ENCODE measurements around the gene SNHG17. TPM values are rescaled to one million over a fixed set of nuclear protein-coding genes. Genes with fewer than 3 reads are reported as not detected.
A peak's percentile ranks its signal among the peaks of the same experiment; 100 is the strongest.

Gene SNHG17
- total and polyA plus RNA-seq, 2 of the 4 experiments (the other 2 are of a cell fraction): 5.4 to 38.2 TPM

DNA sequence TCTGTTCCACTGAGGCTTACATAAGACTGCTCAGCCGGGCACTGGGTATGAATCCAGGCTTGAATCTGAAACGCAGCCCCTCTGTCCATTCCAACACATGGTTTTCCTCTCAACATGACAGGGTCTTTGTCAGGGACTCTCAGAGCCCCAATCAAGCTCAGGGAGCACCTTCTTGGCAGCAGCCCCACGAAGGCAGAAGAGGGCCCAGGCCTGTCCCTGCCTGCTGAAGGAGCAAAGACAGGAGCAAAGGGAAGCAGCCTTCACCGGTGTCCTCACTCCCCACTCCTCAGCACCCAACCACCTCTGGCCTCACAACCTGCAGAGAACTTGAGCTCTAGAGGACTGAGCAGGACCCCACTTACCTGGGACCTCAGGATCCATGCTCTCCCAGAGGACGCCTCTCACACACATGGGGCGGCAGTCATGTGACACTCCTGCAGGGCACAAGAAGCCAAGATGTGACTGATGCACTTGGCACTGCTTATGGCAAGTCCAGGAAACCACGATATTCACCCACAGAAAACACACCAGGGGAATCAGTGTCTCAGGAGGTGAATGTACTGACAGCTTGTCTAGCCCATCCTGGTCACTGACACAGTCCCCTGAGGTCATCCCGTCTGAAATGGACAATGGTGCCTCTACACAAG, 4.3 kb downstream of the SNHG17 start:
- ATAC-seq (ENCODE audit: low read depth): no peak
- H2BK20ac ChIP-seq (ENCODE audit: low read depth, low read length): no peak overlapping the region
- no peak overlapping the region for H2BK15ac ChIP-seq (ENCODE audit: low read depth, low read length)
- no peak overlapping the region for H4K91ac ChIP-seq (ENCODE audit: insufficient read depth, low read depth, low read length)
- in situ Hi-C loops (cut with MboI; ENCODE audit: low sequenced_read_pairs) (no loop called here), intact Hi-C loops (cut with micrococcal nuclease) (no loop called here), dilution Hi-C loops (cut with HindIII; ENCODE audit: low sequenced_read_pairs, unreplicated experiment) (no loop called here)
- no peak overlapping the region for H3K4ac ChIP-seq (ENCODE audit: low read depth, low read length)
- H3K79me1 ChIP-seq (ENCODE audit: low read depth in 1 of 2, low read length in 2 of 2): peaks cover 14 to 84% of the 10 kb centered on the region in 2 experiments; a peak in 3 of 4 replicates
- H2AK9ac ChIP-seq (replicated peaks; ENCODE audit: low read depth, low read length, poor library complexity): no peak overlapping the region
- no peak overlapping the region for H3K14ac ChIP-seq (replicated peaks; ENCODE audit: low read depth, low read length)
- H3K4me3 ChIP-seq (ENCODE audit: insufficient read depth, low read depth, low read length): no peak overlapping the region
- no peaks in the 10 kb centered on the region for H3K27me3 ChIP-seq (ENCODE audit: control insufficient read depth, insufficient read depth, low read length)
- no peak overlapping the region for H2AK5ac ChIP-seq (ENCODE audit: low read depth, low read length)
- no peak overlapping the region for H3K9ac ChIP-seq (ENCODE audit: low read depth, low read length)
- H3K56ac ChIP-seq (ENCODE audit: extremely low read depth, insufficient read depth, low read length): no peak overlapping the region
- H3K9me3 ChIP-seq (ENCODE audit: control insufficient read depth, insufficient read depth, low read length): no peaks in the 10 kb centered on the region
- H3K18ac ChIP-seq (ENCODE audit: low read depth, low read length): no peak overlapping the region
- peaks cover 30% of the 10 kb centered on the region for H3K9me1 ChIP-seq (ENCODE audit: insufficient read depth, low read length)
- peaks cover 19% of the 10 kb centered on the region for H3K4me1 ChIP-seq (ENCODE audit: control insufficient read depth, insufficient read depth, low read length)
- no peak overlapping the region for H2BK120ac ChIP-seq (ENCODE audit: low read depth, low read length)
- no peak overlapping the region for H4K5ac ChIP-seq (ENCODE audit: low read depth, low read length)
- no peak overlapping the region for H3K27ac ChIP-seq (ENCODE audit: insufficient read depth, low read length)
- H3K36me3 ChIP-seq (ENCODE audit: control insufficient read depth, insufficient read depth, low read length): peaks cover 70% of the 10 kb centered on the region
- POLR2A ChIA-PET (ENCODE audit: unreplicated experiment): no interaction called here
- H4K20me1 ChIP-seq (ENCODE audit: insufficient read depth, low read length): peaks cover 82% of the 10 kb centered on the region
- BruUV-seq (replicated peaks): no TSS peak
- H2AFZ ChIP-seq (replicated peaks; ENCODE audit: low read length, poor library complexity): no peak overlapping the region
- no peak overlapping the region for H4K8ac ChIP-seq (ENCODE audit: low read depth in 2 of 2, low read length in 2 of 2)
- TF ChIP-seq RCOR1 (IDR thresholded peaks at IDR 0.05; ENCODE audit: insufficient replicate concordance, low read length): no peak
- TF ChIP-seq, protein P1, sequence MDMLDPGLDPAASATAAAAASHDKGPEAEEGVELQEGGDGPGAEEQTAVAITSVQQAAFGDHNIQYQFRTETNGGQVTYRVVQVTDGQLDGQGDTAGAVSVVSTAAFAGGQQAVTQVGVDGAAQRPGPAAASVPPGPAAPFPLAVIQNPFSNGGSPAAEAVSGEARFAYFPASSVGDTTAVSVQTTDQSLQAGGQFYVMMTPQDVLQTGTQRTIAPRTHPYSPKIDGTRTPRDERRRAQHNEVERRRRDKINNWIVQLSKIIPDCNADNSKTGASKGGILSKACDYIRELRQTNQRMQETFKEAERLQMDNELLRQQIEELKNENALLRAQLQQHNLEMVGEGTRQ (IDR thresholded peaks at IDR 0.05; ENCODE audit: low read depth, low read length): peak; percentile 10; the same call in 1 of the 2 replicates
- CTCF ChIA-PET: no interaction called here
- H3K4me2 ChIP-seq (ENCODE audit: low read depth, low read length): no peak overlapping the region
- peak; percentile 21 for DNase-seq
- peak overlapping the region; percentile 19; the same call in 1 of the 2 replicates for H3K23ac ChIP-seq (ENCODE audit: low read depth, low read length)
- 80% methylated on average over 1 of the region's 8 CpGs; no CpG with 5 or more reads in 1 of the 2 experiments for WGBS, 2 experiments (ENCODE audit: extremely low coverage in 2 of 2, insufficient read length in 1 of 2)
- no peak overlapping the region for H2BK5ac ChIP-seq (ENCODE audit: low read depth, low read length, poor library complexity, severe bottlenecking)
